Activated CD8-positive, alpha-beta memory T cell treated with anti-CD3 and anti-CD28 coated beads, Interleukin-2, amount 50 U/mL, for 1 hour (primary cell): ENCODE measurements around the gene ABCB8.

ENCODE experiments used
- DNase-seq: peaks from one replicate; pipeline ENCODE4 v3.0.0-alpha.2; 2020; ENCODE audit errors: extremely low read depth

Gene ABCB8

DNA sequence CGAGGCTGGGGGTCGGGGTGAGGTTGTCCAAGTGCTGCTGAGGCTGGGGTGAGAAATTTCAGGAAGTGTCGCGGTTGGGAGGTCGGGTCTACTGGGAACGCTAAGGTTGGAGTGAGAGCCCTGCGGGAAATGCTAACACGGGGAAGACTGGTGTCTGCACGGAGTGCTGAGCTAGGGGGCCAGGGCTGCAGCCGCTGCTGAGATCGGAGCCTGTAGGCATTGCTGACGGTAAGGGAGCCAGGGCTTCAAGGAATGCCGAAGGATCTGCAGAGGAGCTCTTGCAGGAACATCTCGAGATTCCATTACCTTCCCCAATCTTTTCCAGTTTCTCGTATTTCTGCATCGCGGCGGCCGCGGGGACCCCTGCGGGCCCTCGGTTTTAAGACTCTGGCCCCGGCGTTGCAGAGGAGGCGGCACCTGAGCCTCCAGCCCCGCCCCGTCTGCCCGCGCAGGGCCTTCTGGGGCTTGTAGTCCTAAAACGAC, 29.3 kb downstream of the ABCB8 start, which contains the start of gene CDK5:
CDK5 (minus strand) TSS at position 392 of the 483 bp plus-strand sequence; CDS start at position 343, 49 bp downstream.
- DNase-seq: no peak

DNA sequence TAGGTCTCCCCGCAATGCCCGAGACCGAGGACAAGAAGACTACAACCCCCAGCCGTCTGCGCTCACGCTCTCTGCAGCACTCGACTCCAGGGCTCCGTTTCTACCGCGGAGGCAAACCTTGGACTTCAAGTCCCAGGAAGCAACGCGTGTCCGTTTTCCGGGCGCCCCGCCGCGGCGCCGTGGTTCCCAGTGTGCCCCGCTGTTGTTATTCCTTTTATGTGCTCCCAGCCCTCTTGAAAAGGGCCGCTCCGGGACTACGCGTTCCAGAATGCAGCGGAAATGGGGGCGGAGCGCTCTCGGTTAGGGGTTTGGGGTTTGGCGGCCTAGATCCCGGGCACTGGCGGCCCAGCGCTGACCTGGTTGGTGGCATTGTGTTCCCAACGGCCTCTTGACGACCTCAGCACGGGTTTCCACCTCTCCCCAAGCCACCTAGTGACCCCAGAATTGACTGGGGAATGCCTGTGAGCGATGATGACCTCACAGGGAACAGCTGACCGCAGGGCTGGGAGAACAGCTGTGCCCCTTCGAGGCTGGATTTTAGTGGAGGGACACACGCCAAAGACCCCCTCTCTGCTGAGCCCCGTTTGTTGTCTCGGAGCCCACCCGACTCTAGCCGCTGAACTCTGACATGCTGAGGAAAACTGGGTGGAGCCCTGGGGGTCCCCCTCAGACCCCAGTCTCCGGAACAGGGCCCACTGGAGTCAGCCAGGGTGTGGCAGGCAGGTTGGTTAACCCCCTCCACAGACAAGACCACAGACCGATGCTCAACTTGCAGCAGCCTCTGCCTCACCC, 29.9 kb downstream of the ABCB8 start:
- peak; percentile 97 for DNase-seq

DNA sequence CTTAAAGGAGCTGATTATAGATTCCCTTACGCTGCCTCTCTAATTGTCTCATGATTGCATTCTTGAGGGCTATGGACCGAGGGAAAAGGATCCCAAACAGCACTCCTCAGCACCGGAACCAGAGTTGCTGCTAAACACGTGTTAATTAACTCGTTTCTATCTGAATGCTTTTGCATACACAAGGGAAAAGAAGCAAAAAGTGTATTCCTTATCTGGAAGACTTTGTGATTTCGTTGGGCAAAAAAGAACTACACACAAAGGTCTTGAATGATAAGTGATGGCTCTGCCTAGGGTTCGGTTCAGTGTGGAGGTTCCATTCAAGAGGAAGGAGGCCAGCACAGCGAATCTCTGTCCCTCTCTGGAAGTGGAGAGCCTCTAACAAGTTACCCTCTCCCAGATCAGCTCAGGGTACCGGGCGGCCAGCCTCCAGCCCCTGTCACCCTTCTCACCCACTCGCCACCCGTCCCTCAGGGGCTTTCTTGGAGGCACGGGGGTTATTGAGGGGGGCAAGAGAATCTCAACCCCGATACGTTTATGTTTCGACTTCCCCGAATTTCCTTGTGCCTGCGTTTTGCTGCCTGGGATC, 30.6 kb downstream of the ABCB8 start:
- DNase-seq: no peak

DNA sequence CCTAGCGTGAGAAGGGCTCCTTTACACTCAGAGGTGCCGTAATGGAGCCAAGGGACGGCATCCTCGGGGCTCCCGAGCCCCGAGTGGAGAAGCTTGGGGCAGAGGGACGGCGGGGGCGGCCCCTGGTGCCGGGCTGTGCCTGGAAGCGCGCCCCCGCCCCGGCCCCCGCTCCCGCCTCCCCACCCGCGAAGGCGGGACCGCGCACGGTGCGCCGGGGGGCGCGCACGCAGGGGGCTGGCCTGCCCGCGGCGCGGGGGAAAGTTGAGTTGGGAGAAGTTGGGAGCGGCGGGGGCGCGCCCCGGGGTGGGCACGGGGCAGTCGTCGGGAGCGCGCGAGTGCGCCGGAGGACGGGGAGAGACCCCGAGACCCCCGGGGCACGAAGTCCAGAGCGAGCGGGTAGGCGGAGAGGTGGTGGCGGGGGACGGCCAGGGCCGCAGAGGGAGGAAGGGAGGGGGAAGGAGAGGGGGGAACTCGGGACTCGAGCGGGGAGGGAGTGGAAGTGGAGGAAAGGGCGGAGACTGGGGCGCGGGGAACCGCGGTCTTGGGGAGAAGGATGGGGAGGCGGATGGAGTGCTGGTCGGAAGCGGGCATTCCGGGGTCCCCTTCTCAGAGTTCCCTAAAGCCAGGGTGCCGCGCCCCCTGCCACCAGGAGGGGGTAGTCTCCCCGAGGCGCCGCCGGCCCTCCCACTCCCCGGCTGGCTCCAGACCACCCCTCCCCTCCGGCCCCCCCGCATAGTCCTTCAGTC, 31.3 kb downstream of the ABCB8 start, which contains the start of gene SLC4A2:
SLC4A2 (plus strand) TSS at position 223 of the 746 bp plus-strand sequence. CDS start 2,399 bp downstream, outside the sequence.
- DNase-seq: no peak

DNA sequence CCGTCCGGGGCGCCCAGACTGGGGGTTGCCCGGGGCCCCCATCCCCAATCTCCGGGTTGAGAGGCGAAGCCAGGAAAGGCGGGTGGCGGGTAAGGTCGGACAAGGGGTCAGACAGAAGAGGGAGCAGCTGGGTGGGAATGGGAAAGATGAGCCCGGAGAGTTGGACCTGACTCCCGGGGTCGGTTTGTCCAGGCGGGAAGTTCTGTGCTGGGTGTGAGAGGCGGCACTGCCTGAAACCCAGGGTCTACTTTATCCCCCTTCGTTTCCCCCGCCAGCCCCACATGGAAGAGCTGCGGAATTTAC, 31.8 kb downstream of the ABCB8 start:
- no peak for DNase-seq

DNA sequence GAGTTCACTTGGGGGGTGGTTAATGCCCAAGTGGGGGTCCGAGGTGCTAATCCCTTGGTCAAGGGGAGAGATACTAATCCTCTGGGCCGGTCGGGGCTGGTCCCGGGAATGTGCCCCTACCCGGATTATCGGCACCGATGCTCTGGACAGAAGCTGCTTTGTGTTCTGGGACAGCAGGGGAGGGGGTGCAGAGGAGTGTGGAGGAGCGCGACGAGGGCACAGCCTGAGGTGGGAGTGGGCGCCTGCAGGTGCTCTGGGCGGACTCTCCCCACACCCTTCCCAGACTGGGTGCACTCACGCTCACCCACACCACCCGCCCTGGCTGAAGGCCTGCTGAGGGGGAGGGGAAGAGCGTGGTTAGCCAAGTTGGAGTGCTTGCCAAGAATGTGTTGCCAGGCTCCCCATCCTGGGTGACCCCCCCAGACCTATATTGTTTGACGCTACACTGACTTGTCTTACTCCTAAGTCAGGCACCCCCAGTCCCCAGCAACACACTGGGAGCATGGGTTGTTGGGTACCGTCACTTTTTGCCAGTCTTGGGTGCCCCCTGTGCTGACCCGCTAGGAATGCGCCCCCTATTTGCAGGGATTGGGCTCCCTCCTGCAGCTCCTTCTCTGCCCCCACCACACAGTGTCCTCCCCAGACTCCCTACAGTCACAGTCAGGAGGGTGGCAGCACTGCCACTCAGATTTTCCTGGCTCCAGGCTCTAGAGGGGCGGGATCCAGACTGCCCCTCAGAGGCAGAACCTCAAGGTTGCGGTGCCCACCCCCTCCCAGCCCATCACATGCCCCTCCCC, 32.4 kb downstream of the ABCB8 start:
- DNase-seq: no peak

DNA sequence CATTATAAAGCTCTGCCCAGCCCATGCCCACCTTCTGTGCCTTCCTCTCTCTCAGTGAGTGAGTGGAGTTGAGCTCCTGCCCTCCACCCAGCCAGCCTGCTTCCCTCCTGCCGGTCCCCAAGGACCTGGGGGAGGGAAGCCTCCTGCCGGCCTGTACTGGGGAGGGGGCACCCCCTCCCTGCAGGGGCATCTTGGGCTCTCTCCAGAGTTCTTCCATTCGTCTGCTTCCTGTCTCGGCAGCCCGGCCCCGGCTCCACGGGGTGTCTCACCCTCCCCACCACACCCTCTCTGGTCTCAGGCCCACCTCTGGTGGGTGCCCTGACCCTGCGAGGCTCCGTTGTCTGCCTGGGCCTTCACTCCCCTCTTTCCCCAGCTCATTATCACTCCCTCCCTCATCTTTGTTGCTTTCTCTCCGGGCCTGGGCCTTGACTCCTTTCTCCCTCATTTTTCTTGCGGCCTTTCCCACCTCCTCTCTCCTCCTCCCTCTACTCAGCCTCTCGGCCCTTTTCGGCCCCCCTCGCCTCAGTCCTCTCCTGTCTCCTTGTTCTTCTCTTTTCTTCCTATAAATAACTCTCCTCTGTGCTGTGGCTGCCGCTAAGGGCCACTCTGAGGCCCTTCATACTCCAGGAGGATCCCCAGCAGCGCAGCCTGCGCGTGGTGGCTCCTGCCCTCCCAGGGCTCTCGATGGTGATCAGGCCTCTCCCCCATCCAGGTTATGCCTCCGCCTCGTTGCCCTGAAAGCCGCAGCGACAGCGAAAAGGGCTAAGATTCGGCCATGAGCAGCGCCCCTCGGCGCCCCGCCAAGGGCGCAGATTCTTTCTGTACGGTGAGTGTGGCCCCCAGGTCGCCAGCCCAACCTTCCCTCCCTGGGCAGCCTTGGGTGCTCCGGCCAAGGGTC, 33.2 kb downstream of the ABCB8 start:
- DNase-seq: no peak

DNA sequence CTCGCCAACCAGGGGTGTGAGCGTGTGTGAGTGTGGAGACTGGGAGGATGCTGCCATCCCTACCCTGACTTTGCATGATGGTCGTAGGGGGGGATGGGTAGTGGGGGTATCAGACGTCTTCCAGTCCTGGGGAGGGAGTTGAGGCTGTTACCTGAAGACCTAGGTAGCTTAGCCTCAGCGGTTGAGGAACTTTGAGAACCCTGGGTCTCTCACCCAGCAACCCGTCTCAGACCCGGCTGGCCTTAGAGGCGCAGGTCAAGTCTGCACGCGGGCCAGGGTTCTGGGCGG, 33.8 kb downstream of the ABCB8 start:
- DNase-seq: no peak

DNA sequence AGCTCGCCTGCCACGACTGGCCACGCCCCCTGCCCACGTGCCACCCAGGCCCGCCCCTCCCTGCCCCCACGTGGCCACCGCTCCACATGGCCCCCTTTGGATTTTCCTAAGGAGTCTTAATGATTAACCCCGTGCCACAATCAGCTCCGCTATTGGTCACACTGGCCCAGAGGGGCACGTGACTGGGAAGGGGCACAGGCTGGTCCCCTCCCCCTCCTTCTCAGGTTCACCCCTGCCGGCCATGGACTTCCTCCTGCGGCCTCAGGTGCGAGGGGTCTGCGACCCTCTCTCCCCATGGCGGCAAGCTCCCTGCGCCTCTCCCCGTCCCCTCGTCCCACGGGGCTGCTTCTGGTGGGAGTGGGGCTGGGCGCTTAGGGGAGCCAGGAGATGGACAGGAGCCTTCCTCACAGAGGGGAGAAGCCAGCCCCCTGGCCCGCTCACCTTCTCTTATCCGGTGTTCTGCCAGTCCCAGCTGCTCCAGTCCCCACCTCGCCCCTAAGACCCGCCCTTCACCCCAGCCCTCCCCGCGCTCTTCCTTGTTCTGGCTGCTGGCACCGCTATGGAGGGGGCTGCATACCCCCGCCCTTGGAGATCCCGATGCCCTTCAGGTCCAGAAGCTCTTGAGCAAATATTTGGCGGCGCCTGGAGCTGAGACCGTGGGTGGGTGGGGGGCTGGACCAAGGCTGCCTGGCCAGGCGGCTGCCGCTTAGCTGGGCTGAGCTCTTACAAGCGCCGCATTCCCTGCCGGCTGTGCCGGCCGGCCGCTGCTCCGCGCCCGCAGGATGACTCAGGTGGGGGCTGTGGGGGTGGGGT, 34.4 kb downstream of the ABCB8 start:
- no peak for DNase-seq

DNA sequence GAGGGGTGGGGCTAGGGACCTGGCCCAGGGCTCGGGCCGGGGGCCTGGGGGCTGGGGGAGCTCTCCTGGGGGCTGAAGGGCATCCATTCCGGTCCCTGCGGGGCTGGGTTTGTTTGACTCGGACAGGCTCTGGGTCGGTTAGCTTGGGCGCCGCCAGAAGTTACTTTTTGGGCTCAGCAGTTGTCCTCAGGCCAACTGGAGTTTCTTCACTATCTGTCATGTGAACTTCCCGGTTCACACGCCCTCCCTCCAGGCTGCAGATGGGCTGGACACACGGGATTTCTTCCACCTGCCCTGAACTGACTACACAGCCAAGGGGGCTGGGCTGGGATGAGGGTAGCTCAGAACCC, 34.9 kb downstream of the ABCB8 start:
- no peak for DNase-seq

DNA sequence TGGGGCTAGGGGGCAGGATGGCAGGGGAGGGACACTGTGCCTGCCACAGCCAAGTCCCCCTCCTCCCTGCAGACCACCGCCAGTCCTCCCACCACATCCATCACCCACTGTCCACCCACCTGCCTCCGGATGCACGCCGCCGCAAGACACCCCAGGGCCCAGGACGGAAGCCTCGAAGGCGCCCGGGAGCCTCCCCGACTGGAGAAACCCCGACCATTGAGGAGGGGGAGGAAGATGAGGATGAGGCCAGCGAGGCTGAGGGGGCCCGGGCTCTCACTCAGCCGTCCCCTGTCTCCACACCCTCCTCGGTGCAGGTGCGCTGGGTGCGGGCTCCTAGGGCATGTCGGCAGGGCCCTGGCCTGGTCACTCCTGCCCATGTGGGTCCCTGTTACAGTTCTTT, 36.2 kb downstream of the ABCB8 start:
- no peak for DNase-seq

DNA sequence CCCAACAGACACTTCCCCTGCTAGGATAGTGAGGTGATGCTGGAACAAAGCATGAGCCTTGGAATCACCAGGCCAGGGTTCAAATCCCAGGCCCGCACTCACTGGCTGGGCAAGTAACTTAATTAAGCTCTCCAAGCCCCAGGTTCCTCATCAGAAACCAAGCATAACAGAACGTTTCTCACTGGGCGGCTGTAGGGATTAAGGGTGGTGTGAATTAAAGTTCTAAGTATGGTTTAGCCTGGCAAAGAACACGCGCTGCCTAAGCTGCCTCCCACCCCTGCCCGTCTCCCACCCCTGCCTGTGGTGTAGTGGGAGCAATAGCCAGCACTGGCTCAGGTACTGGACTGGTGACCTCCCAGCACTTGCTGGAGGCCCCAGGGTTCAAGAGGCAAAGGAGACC, 36.7 kb downstream of the ABCB8 start:
- DNase-seq: no peak

DNA sequence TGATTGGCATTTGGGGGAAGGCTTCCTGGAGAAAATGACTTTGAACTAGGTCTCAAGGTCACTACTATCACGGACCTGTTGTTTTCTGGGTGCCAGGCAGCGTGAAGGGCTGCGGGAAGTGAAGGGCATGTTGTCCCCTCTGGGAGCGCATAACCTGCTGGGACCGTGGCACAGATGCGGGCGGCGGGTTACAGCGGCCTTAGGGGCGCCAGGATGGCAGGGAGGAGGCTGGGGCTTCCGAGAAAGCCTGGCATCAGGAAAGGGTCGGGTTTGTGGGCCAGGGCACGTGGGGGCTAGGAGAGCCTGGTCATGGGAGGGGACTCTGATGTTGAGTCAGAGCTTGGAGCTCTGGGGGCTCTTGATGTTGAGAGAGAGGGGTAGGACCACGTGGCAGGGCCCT, 37.3 kb downstream of the ABCB8 start:
- no peak for DNase-seq

DNA sequence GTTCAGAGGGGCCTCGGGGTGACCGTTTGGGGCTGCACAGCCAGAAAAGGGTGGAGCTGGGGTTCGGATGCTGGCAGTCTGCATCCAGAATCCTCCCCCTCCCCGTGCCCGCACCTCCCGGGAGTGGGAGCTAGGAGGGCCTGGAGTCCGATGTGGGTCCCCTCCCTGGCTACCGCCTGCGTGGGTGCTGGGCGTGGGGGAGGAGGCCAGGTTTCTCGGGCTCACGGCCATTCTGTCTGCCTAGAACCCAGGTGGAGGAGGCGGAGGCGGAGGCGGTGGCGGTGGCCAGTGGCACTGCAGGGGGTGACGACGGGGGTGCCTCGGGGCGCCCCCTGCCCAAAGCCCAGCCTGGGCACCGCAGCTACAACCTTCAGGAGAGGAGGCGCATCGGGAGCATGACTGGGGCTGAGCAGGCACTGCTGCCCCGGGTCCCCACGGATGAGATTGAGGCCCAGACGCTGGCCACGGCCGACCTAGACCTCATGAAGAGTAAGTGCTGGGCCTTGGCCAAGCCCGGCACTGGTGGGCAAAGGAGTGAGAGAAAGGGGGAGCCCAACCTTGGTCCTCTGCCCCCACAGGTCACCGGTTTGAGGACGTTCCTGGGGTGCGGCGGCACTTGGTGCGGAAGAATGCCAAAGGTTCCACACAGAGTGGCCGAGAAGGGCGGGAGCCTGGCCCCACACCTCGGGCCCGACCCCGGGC, 38.2 kb downstream of the ABCB8 start:
- DNase-seq: no peak

DNA sequence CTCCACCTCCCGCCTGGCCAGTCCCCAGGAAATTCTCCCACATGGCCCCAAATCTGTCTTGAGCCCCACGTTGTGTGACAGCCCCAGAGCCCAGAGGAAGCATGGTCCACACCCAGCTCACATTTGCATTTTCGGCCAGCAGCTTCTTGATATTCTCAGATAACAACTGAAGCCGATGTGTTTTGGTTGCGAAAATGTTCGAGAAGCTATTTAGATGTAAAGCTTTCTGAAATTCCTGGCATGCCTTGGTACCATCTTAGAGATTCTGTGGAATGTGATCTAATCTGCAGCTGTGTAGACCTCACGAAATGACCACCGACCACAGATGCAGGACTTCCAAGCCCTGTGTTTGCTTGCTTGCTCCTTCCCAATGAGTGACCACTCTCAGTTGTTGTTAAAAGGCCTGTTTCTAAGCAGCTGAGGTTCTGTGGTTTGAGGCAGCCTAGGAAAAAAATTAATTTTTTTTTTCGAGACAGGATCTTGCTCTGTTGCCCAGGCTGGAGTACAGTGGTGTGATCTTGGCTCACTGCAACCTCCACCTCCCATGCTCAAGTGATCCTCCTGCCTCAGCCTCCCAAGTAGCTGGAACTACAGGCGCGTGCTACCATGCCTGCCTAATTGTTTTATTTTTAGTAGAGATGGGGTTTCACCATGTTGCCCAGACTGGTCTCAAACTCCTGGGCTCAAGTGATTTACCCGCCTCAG, 40.0 kb downstream of the ABCB8 start:
- DNase-seq: no peak

DNA sequence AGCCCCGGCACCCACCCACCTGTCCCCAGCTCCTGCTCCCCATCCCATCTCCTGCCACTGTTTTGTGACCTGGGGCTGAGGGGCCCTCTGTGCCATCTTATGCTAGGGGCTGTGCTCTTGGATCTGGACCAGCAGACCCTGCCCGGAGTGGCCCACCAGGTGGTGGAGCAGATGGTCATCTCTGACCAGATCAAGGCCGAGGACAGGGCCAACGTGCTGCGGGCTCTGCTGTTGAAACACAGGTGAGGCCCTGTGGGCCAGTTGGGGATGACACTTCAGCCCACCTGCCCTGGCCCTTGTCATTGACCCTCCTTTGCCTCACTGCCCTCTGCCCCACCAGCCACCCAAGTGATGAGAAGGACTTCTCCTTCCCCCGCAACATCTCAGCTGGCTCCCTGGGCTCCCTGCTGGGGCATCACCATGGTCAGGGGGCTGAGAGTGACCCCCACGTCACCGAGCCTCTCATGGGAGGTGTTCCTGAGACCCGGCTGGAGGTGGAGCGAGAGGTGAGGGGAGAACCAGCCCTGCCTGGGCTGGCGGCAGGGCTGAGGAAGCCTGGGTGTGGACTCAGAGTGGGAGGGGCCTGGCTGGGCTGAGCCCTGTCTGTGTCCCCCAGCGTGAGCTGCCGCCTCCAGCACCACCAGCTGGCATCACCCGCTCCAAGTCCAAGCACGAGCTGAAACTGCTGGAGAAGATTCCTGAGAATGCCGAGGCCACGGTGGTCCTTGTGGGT, 41.8 kb downstream of the ABCB8 start:
- no peak for DNase-seq

DNA sequence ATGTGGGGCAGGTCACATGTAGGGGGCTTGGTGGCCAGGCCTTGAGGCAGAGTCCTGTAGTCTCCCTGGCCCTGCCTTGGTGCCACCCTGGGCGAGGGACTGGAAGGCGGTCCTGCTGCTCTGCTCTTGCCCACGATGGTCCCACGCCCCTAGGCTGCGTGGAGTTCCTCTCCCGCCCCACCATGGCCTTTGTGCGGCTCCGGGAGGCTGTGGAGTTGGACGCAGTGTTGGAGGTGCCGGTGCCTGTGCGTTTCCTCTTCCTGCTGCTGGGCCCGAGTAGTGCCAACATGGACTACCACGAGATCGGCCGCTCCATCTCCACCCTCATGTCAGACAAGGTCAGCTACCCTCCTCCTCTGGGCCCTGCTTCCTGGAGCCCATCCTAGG, 42.3 kb downstream of the ABCB8 start:
- no peak for DNase-seq
